Hepatocyte (in vitro differentiated cells): ENCODE results near the gene NUBP2.

Experiments
- CTCF ChIP-seq: fragments of 200-600 bp; sonication (generic); IDR thresholded peaks from 2 replicates; pipeline ENCODE4 v1.5.1; 2016; ENCODE audit warnings: antibody characterized with exemption, mild to moderate bottlenecking; ENCODE audit not compliant: poor library complexity
- EZH2 ChIP-seq: fragments of 200-600 bp; sonication (generic); IDR thresholded peaks from 2 replicates; pipeline ENCODE4 v1.6.1; 2016; ENCODE audit warnings: antibody characterized with exemption, mild to moderate bottlenecking, borderline replicate concordance

GRCh38 chr16:1768767-1769401 is 13.9 kb upstream of the NUBP2 start:
- no peak for TF ChIP-seq CTCF
- TF ChIP-seq EZH2, result no peak
